ENCODE data around the gene CCDC93.

GRCh38 chr2:118003396-118003824 lies 10.5 kb downstream of the CCDC93 start:
- TF ChIP-seq, protein P1, sequence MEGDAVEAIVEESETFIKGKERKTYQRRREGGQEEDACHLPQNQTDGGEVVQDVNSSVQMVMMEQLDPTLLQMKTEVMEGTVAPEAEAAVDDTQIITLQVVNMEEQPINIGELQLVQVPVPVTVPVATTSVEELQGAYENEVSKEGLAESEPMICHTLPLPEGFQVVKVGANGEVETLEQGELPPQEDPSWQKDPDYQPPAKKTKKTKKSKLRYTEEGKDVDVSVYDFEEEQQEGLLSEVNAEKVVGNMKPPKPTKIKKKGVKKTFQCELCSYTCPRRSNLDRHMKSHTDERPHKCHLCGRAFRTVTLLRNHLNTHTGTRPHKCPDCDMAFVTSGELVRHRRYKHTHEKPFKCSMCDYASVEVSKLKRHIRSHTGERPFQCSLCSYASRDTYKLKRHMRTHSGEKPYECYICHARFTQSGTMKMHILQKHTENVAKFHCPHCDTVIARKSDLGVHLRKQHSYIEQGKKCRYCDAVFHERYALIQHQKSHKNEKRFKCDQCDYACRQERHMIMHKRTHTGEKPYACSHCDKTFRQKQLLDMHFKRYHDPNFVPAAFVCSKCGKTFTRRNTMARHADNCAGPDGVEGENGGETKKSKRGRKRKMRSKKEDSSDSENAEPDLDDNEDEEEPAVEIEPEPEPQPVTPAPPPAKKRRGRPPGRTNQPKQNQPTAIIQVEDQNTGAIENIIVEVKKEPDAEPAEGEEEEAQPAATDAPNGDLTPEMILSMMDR (conservative IDR thresholded peaks at IDR 0.05; ENCODE audit: low read depth, low read length) = peak; percentile 96
- TF ChIP-seq, protein P2, sequence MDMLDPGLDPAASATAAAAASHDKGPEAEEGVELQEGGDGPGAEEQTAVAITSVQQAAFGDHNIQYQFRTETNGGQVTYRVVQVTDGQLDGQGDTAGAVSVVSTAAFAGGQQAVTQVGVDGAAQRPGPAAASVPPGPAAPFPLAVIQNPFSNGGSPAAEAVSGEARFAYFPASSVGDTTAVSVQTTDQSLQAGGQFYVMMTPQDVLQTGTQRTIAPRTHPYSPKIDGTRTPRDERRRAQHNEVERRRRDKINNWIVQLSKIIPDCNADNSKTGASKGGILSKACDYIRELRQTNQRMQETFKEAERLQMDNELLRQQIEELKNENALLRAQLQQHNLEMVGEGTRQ (IDR thresholded peaks at IDR 0.05; ENCODE audit: low read depth, low read length) = peak; percentile 98
- no peak for TF ChIP-seq POLR2A (IDR thresholded peaks at IDR 0.05; ENCODE audit: low read depth, low read length)
- peak; percentile 96 for TF ChIP-seq RAD21 (IDR thresholded peaks at IDR 0.05; ENCODE audit: low read length)
- TF ChIP-seq CEBPB (IDR thresholded peaks at IDR 0.05; ENCODE audit: low read depth, low read length) = no peak
- peak; percentile 94 for TF ChIP-seq BHLHE40 (IDR thresholded peaks at IDR 0.05; ENCODE audit: low read depth, low read length)
- TF ChIP-seq SMC3 (IDR thresholded peaks at IDR 0.05; ENCODE audit: low read depth, low read length) = peak; percentile 73

Data from IMR-90 (cell line).